GM23338 (cell line): Measurements from ENCODE around the gene SMOC1. TPM values are rescaled to one million over a fixed set of nuclear protein-coding genes. Genes with fewer than 3 reads are reported as not detected.

Experiments used
- ATAC-seq: fragments of 200-7000 bp; cut with Tn5 transposase; 3 replicates; pipeline ENCODE4 v1.9.1; 2020
- DNase-seq: peaks from one replicate; pipeline ENCODE4 v3.0.0-alpha.2; 2015; ENCODE audit warnings: low spot score
- H2AFZ ChIP-seq: fragments of 200-600 bp; sonication (generic); 2 replicates; pipeline ENCODE4 v1.8.0; 2016; ENCODE audit warnings: antibody characterized with exemption, mild to moderate bottlenecking, moderate library complexity
- H3F3A ChIP-seq: fragments of 200-600 bp; sonication (generic); replicated peaks from 2 replicates; pipeline ENCODE4 v1.8.0; 2017; ENCODE audit warnings: antibody characterized with exemption, mixed run types, low read depth
- H3K27ac ChIP-seq: fragments of 200-600 bp; sonication (generic); 2 replicates; pipeline ENCODE4 v1.6.1; 2016; ENCODE audit warnings: low read depth
- H3K27me3 ChIP-seq: fragments of 200-600 bp; sonication (generic); 2 replicates; pipeline ENCODE4 v1.8.0; 2016; ENCODE audit warnings: mild to moderate bottlenecking, mixed run types, moderate library complexity; ENCODE audit not compliant: insufficient read depth
- H3K36me3 ChIP-seq: fragments of 200-600 bp; sonication (generic); 2 replicates; pipeline ENCODE4 v1.8.0; 2016; ENCODE audit warnings: mild to moderate bottlenecking; ENCODE audit not compliant: insufficient read depth
- H3K4me1 ChIP-seq: fragments of 200-600 bp; sonication (generic); 2 replicates; pipeline ENCODE4 v1.8.0; 2016; ENCODE audit warnings: mild to moderate bottlenecking, moderate library complexity; ENCODE audit not compliant: insufficient read depth
- H3K4me2 ChIP-seq: fragments of 200-600 bp; sonication (generic); 2 replicates; pipeline ENCODE4 v1.7.1; 2017; ENCODE audit warnings: mixed run types
- H3K4me3 ChIP-seq: fragments of 200-600 bp; sonication (generic); 2 replicates; pipeline ENCODE4 v1.6.1; 2016; ENCODE audit warnings: mixed run types
- H3K79me2 ChIP-seq: fragments of 200-600 bp; sonication (generic); replicated peaks from 2 replicates; pipeline ENCODE4 v1.8.0; 2017; ENCODE audit warnings: mild to moderate bottlenecking; ENCODE audit not compliant: insufficient read depth
- H3K9me2 ChIP-seq: fragments of 200-600 bp; sonication (generic); 2 replicates; pipeline ENCODE4 v1.8.0; 2017; ENCODE audit not compliant: insufficient read depth
- H4K20me1 ChIP-seq: fragments of 200-600 bp; sonication (generic); replicated peaks from 2 replicates; pipeline ENCODE4 v1.8.0; 2017; ENCODE audit warnings: mild to moderate bottlenecking; ENCODE audit not compliant: insufficient read depth
- H3K27ac Mint-ChIP-seq: 2 replicates; pipeline ENCODE4 v1.8.0; 2020; ENCODE audit warnings: inconsistent platforms, mild to moderate bottlenecking, moderate library complexity, mixed read lengths
- H3K27me3 Mint-ChIP-seq: 3 replicates; pipeline ENCODE4 v1.8.0; 2022; ENCODE audit warnings: low read depth, mild to moderate bottlenecking, moderate library complexity, mixed read lengths, inconsistent platforms; ENCODE audit not compliant: insufficient read depth, poor library complexity
- H3K36me3 Mint-ChIP-seq: 3 replicates; pipeline ENCODE4 v1.8.0; 2021; ENCODE audit warnings: low read depth, mild to moderate bottlenecking, inconsistent platforms, moderate library complexity, mixed read lengths
- H3K4me1 Mint-ChIP-seq: 3 replicates; pipeline ENCODE4 v1.8.0; 2020; ENCODE audit warnings: mild to moderate bottlenecking, inconsistent platforms, mixed read lengths
- H3K4me3 Mint-ChIP-seq: 3 replicates; pipeline ENCODE4 v1.8.0; 2021; ENCODE audit warnings: moderate library complexity, mild to moderate bottlenecking, inconsistent platforms, mixed read lengths
- H3K9me3 Mint-ChIP-seq: 3 replicates; pipeline ENCODE4 v1.8.0; 2020; ENCODE audit warnings: moderate library complexity, mild to moderate bottlenecking, inconsistent platforms, mixed read lengths
- CREB1 ChIP-seq: fragments of 250-450 bp; sonication (Bioruptor Pico); IDR thresholded peaks from 2 replicates; pipeline ENCODE4 v1.5.0; 2020; ENCODE audit warnings: low read depth, mild to moderate bottlenecking, moderate library complexity
- EZH2 ChIP-seq: fragments of 200-600 bp; sonication (generic); IDR thresholded peaks from one replicate; pipeline ENCODE4 v1.8.0; 2017; ENCODE audit warnings: antibody characterized with exemption, mild to moderate bottlenecking, low read depth; ENCODE audit not compliant: unreplicated experiment
- EZH2phosphoT487 ChIP-seq: fragments of 200-600 bp; sonication (generic); IDR thresholded peaks from one replicate; pipeline ENCODE4 v1.8.1; 2018; ENCODE audit warnings: antibody characterized with exemption; ENCODE audit not compliant: unreplicated experiment
- JUNB ChIP-seq: IDR thresholded peaks from one replicate; pipeline ENCODE4 v1.6.1; 2016; ENCODE audit warnings: antibody characterized with exemption; ENCODE audit not compliant: unreplicated experiment
- NANOG ChIP-seq: IDR thresholded peaks from 2 replicates; pipeline ENCODE4 v1.6.1; 2016; ENCODE audit warnings: antibody characterized with exemption, borderline replicate concordance
- POLR2AphosphoS5 ChIP-seq: IDR thresholded peaks from 2 replicates; pipeline ENCODE4 v1.6.1; 2016; ENCODE audit warnings: antibody characterized with exemption, low read depth
- STAT1 ChIP-seq: IDR thresholded peaks from one replicate; pipeline ENCODE4 v1.6.1; 2016; ENCODE audit warnings: antibody characterized with exemption; ENCODE audit not compliant: unreplicated experiment
- ZNF114 ChIP-seq: fragments of 250-450 bp; sonication (Bioruptor Pico); IDR thresholded peaks from 2 replicates; pipeline ENCODE4 v1.5.0; 2020; ENCODE audit warnings: mild to moderate bottlenecking, moderate library complexity
- polyA plus RNA-seq: library from polyadenylated mRNA; unstranded; fragments of >200 nt; fragmentation: Nextera tagmentation; extraction: Ambion mirVana; gene quantifications from 2 replicates; pipeline ENCODE4 v1.2.1, GENCODE V29; 2016
- total RNA-seq: library from RNA; depleted of rRNA; stranded (reverse); fragments of >200 nt; shearing (Covaris generic); gene quantifications from 2 replicates; pipeline ENCODE4 v1.2.3, GENCODE V29; 2014
- TF ChIP-seq, protein P1 (sequence below): IDR thresholded peaks from one replicate; pipeline ENCODE4 v1.6.1; 2018; ENCODE audit warnings: antibody characterized with exemption; ENCODE audit not compliant: unreplicated experiment

Gene SMOC1
- total and polyA plus RNA-seq, 2 experiments from 2014 or later, result 0.79 to 1.6 TPM

DNA sequence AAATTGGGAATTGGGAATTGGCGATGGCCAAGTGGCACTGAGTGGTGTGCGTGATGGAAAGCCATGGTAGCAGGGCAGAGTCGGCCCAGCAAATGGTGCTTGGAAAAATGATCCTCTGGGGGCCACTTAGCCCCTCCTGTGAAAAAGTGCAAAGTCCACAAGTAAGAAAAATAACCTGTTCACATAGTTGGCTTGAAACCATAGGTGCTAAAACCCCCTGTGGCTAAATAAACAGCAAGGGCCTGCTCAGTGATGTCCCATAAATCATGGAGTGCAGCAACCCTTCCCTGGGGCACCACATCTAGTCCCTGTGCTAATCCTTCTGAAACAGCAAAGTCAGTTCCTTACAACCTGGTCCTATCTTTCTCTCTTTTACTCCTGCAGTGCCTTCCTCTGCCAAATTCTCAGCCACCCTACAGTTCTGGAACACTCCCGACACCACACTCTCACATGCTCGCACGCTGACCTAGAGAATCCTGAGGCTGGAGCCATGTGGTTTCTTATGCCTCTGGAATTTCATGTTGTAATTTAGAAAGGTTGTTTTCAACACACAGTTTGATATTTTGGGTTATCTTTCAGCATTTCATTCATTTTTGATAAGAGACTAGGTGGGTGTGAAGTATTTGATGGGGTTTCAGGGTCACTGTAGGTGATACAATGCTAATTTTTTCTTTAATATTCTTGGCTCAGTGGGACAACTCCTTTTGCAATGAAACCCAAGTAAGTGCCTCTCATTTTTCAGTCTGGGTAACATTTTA lies 123.6 kb downstream of the SMOC1 start:
- TF ChIP-seq ZNF114 (CRISPR knock-in tag), result no peak
- TF ChIP-seq EZH2, result no peak
- TF ChIP-seq NANOG, result no peak
- TF ChIP-seq EZH2phosphoT487, result no peak
- no peak for TF ChIP-seq POLR2AphosphoS5
- no peak for TF ChIP-seq JUNB
- TF ChIP-seq CREB1 (CRISPR knock-in tag), result no peak
- no peaks in the 10 kb centered on the region for H3K36me3 ChIP-seq

DNA sequence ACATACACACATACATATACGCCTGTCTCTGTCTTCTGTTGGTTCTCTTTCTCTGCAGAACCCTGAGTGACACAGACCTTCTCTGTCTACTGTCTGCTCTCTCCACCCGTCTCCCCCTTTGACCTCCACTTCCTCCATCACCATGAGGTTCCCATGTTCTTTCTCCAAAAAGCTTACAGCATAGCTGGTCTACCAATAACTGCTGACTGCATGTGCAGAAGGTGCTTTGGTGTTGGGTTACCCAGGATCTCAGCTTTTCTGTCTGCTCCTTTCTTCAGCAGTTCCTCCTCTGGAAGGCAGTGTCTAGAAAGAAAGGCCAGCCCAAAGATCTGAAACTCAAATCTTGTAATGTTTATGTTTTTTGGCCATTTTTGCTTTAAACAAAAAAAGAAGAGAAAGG lies 125.6 kb downstream of the SMOC1 start:
- Mint-ChIP-seq H3K4me1 (peaks cover 11% of the 10 kb centered on the region), H3K36me3 (no peaks in the 10 kb centered on the region), H3K4me3 (no peak overlapping the region), H3K27ac (no peak overlapping the region), H3K27me3 (peaks cover 6% of the 10 kb centered on the region), H3K9me3 (no peaks in the 10 kb centered on the region; the same call in 2 of the 3 replicates)
- Histone ChIP-seq H3K79me2 (no peaks in the 10 kb centered on the region), H3K9me2 (peaks cover 3% of the 10 kb centered on the region; the same call in 1 of the 2 replicates), H3K4me1 (peaks cover 7% of the 10 kb centered on the region), H3K4me3 (no peak overlapping the region), H2AFZ (no peak overlapping the region), H3F3A (no peaks in the 10 kb centered on the region), H3K4me2 (no peak overlapping the region), H3K36me3 (no peaks in the 10 kb centered on the region), H3K27ac (no peak overlapping the region), H4K20me1 (no peaks in the 10 kb centered on the region), H3K27me3 (no peaks in the 10 kb centered on the region)
- no peak for DNase-seq
- TF ChIP-seq POLR2AphosphoS5, result no peak
- TF ChIP-seq STAT1, result no peak
- TF ChIP-seq, protein P1, sequence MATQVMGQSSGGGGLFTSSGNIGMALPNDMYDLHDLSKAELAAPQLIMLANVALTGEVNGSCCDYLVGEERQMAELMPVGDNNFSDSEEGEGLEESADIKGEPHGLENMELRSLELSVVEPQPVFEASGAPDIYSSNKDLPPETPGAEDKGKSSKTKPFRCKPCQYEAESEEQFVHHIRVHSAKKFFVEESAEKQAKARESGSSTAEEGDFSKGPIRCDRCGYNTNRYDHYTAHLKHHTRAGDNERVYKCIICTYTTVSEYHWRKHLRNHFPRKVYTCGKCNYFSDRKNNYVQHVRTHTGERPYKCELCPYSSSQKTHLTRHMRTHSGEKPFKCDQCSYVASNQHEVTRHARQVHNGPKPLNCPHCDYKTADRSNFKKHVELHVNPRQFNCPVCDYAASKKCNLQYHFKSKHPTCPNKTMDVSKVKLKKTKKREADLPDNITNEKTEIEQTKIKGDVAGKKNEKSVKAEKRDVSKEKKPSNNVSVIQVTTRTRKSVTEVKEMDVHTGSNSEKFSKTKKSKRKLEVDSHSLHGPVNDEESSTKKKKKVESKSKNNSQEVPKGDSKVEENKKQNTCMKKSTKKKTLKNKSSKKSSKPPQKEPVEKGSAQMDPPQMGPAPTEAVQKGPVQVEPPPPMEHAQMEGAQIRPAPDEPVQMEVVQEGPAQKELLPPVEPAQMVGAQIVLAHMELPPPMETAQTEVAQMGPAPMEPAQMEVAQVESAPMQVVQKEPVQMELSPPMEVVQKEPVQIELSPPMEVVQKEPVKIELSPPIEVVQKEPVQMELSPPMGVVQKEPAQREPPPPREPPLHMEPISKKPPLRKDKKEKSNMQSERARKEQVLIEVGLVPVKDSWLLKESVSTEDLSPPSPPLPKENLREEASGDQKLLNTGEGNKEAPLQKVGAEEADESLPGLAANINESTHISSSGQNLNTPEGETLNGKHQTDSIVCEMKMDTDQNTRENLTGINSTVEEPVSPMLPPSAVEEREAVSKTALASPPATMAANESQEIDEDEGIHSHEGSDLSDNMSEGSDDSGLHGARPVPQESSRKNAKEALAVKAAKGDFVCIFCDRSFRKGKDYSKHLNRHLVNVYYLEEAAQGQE, result no peak
- ATAC-seq, result no peak

More for the DNA sequence above, 123.6 kb downstream of the SMOC1 start:
- H2AFZ ChIP-seq, result no peak overlapping the region
- H3K27me3 ChIP-seq, result no peaks in the 10 kb centered on the region
- peaks cover 5% of the 10 kb centered on the region; the same call in 2 of the 3 replicates for H3K4me1 Mint-ChIP-seq
- no peak overlapping the region for H3K4me3 Mint-ChIP-seq
- no peaks in the 10 kb centered on the region; the same call in 2 of the 3 replicates for H3K9me3 Mint-ChIP-seq
- no peaks in the 10 kb centered on the region for H4K20me1 ChIP-seq
- peaks cover 5% of the 10 kb centered on the region for H3K9me2 ChIP-seq
- H3K36me3 Mint-ChIP-seq, result no peaks in the 10 kb centered on the region
- no peak overlapping the region for H3K4me3 ChIP-seq
- no peak overlapping the region for H3K4me2 ChIP-seq
- no peak for ATAC-seq
- no peak overlapping the region for H3K27ac ChIP-seq
- no peak overlapping the region for H3K27ac Mint-ChIP-seq
- no peaks in the 10 kb centered on the region for H3F3A ChIP-seq
- H3K4me1 ChIP-seq, result no peaks in the 10 kb centered on the region
- H3K27me3 Mint-ChIP-seq, result peaks cover 6% of the 10 kb centered on the region
- H3K79me2 ChIP-seq, result no peaks in the 10 kb centered on the region
- DNase-seq, result no peak
